HepG2 (cell line): ENCODE measurements around the gene SDC4. TPM values are rescaled to one million over a fixed set of nuclear protein-coding genes. Genes with fewer than 3 reads are reported as not detected.
A peak's percentile ranks its signal among the peaks of the same experiment; 100 is the strongest.

ENCODE experiments used
- CEBPG ChIP-seq: IDR thresholded peaks from 2 replicates; pipeline ENCODE4 v1.6.1; 2016
- FOXK1 ChIP-seq: sonication (generic); formaldehyde crosslinking; IDR thresholded peaks from 2 replicates; pipeline ENCODE4 v1.4.0; 2020; ENCODE audit warnings: low read depth, missing genetic modification reagents, borderline replicate concordance
- FOXP1 ChIP-seq, 2 experiments: fragments of 450-650 bp in 1 of 2; IDR thresholded peaks; 2 replicates each; pipeline ENCODE4 v1.6.1; 2017 to 2018; ENCODE audit warnings: antibody characterized with exemption in 1 of 2
- GATAD1 ChIP-seq: IDR thresholded peaks from 2 replicates; pipeline ENCODE4 v1.6.1; 2016; ENCODE audit warnings: missing genetic modification reagents, missing compliant biosample characterization
- KDM3A ChIP-seq: IDR thresholded peaks from 2 replicates; pipeline ENCODE4 v1.6.1; 2018; ENCODE audit warnings: low read depth, missing compliant biosample characterization
- TGIF2 ChIP-seq: IDR thresholded peaks from 2 replicates; pipeline ENCODE4 v1.6.1; 2016; ENCODE audit warnings: control low read depth, missing compliant biosample characterization
- ZC3H13 ChIP-seq: sonication (generic); formaldehyde crosslinking; IDR thresholded peaks from 2 replicates; pipeline ENCODE4 v1.8.1; 2023; ENCODE audit warnings: mild to moderate bottlenecking, missing genetic modification reagents, moderate library complexity
- ZNF331 ChIP-seq: sonication (generic); formaldehyde crosslinking; IDR thresholded peaks from 2 replicates; pipeline ENCODE4 v1.4.0; 2020; ENCODE audit warnings: missing genetic modification reagents
- ZNF792 ChIP-seq: IDR thresholded peaks from 2 replicates; pipeline ENCODE4 v1.6.1; 2016
- polyA plus RNA-seq, 8 experiments: library from polyadenylated mRNA; depleted of rRNA in 3 of 8; stranded (reverse) in 7 of 8; unstranded in 1 of 8; fragments of >200 nt; fragmentation: Illumina TruSeq in 4 of 8; extraction: Trizol in 4 of 8; gene quantifications; 2 replicates each; pipeline versions ENCODE4 v1.2.1 to v1.2.3, GENCODE V29; 2011 to 2016; ENCODE audit warnings: low read depth in 4 of 8, missing spikeins in 1 of 8, mixed read lengths in 1 of 8; ENCODE audit not compliant: insufficient read depth in 1 of 8
- total RNA-seq, 5 experiments: library from RNA; depleted of rRNA; stranded (reverse); fragments of >200 nt; fragmentation: Illumina TruSeq; extraction: Trizol; gene quantifications; 2 replicates each; pipeline ENCODE4 v1.2.3, GENCODE V29; 2016; ENCODE audit warnings: low read depth in 1 of 5
- TF ChIP-seq, protein P1 (sequence below): sonication (generic); formaldehyde crosslinking; IDR thresholded peaks from 2 replicates; pipeline ENCODE4 v1.4.0; 2020; ENCODE audit warnings: missing genetic modification reagents, mild to moderate bottlenecking, borderline replicate concordance
- TF ChIP-seq, protein P2 (sequence below): sonication (generic); formaldehyde crosslinking; IDR thresholded peaks from 2 replicates; pipeline ENCODE4 v1.9.0; 2021; ENCODE audit warnings: missing genetic modification reagents, mild to moderate bottlenecking, borderline replicate concordance
- TF ChIP-seq, protein P3 (sequence below): IDR thresholded peaks from 2 replicates; pipeline ENCODE4 v1.6.1; 2016
- TF ChIP-seq, protein P4 (sequence below): sonication (generic); formaldehyde crosslinking; conservative IDR thresholded peaks from 2 replicates; pipeline ENCODE4 v1.8.1; 2023; ENCODE audit warnings: missing genetic modification reagents
- TF ChIP-seq, protein P5 (sequence below): sonication (generic); formaldehyde crosslinking; IDR thresholded peaks from 2 replicates; pipeline ENCODE4 v1.5.1; 2020; ENCODE audit warnings: missing genetic modification reagents, mild to moderate bottlenecking, borderline replicate concordance
- TF ChIP-seq, protein P6 (sequence below): sonication (generic); formaldehyde crosslinking; conservative IDR thresholded peaks from 2 replicates; pipeline ENCODE4 v1.4.0; 2020; ENCODE audit warnings: mild to moderate bottlenecking, missing genetic modification reagents, moderate library complexity

The SDC4 gene
- total and polyA plus RNA-seq, 2 of the 13 experiments (the other 11 are each of a cell fraction or from before 2014, with no cell fraction given) = 49.0 to 65.1 TPM

DNA sequence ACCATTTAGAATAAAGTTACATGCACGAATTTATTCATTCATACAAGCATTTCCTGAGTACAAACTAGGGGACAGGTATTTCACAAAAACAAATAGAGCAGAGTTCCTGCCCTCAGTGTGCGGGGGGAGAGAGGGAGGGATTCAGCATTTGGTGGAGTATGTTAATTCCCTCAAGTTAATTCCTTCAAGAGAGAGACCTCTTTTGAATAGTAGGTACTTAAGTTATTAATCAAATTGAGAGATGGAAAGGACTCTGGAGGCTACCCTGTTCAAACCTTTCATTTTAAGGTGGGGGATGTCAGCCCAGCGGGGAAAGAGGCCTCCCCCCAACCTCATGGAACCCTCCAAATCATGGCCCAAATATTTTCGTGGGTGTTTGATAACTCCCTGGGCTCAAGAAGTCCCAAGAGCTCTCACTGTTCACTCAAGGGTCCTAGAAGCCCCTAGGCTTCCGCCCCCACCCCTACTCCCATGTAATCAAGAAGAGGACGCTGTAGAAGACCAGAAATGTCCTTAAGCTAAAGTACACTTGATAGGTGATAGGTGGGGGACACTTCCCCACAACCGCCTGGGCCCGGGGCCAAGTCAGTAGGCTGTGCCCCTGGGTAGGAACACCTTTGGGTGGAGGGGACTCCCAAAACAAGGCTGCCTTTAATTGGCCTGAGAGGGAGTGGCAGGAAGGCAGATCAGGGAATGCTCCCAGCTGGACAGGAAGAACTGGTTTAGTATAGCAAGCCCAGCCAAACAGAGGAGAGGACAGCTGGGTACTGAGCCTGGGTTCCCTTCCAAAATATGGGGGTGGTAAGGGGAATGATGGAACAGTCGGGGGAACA, 2.9 kb downstream of the SDC4 start (continued):
- TF ChIP-seq, protein P1, sequence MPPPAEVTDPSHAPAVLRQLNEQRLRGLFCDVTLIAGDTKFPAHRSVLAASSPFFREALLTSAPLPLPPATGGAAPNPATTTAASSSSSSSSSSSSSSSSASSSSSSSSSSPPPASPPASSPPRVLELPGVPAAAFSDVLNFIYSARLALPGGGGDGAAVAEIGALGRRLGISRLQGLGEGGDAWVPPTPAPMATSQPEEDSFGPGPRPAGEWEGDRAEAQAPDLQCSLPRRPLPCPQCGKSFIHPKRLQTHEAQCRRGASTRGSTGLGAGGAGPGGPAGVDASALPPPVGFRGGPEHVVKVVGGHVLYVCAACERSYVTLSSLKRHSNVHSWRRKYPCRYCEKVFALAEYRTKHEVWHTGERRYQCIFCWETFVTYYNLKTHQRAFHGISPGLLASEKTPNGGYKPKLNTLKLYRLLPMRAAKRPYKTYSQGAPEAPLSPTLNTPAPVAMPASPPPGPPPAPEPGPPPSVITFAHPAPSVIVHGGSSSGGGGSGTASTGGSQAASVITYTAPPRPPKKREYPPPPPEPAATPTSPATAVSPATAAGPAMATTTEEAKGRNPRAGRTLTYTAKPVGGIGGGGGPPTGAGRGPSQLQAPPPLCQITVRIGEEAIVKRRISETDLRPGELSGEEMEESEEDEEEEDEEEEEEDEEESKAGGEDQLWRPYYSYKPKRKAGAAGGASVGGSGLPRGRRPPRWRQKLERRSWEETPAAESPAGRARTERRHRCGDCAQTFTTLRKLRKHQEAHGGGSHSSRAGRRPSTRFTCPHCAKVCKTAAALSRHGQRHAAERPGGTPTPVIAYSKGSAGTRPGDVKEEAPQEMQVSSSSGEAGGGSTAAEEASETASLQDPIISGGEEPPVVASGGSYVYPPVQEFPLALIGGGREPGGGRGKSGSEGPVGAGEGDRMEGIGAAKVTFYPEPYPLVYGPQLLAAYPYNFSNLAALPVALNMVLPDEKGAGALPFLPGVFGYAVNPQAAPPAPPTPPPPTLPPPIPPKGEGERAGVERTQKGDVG (CRISPR knock-in tag) = no peak
- TF ChIP-seq FOXK1 (CRISPR knock-in tag) (peak; percentile 32; the same call in 1 of the 2 replicates), CEBPG (peak; percentile 75), ZNF792 (CRISPR knock-in tag) (peak; percentile 64; the same call in 1 of the 2 replicates), FOXP1 (IDR thresholded peaks at IDR 0.05) (no peak), FOXP1 (CRISPR knock-in tag; IDR thresholded peaks at IDR 0.05) (peak; percentile 43; the same call in 1 of the 2 replicates), ZNF331 (CRISPR knock-in tag) (no peak), KDM3A (CRISPR knock-in tag) (no peak), TGIF2 (0 out of 2 replicates have a peak, but pooled peaks have one; percentile 31), GATAD1 (CRISPR knock-in tag) (no peak), ZC3H13 (CRISPR knock-in tag) (no peak)
- TF ChIP-seq, protein P2, sequence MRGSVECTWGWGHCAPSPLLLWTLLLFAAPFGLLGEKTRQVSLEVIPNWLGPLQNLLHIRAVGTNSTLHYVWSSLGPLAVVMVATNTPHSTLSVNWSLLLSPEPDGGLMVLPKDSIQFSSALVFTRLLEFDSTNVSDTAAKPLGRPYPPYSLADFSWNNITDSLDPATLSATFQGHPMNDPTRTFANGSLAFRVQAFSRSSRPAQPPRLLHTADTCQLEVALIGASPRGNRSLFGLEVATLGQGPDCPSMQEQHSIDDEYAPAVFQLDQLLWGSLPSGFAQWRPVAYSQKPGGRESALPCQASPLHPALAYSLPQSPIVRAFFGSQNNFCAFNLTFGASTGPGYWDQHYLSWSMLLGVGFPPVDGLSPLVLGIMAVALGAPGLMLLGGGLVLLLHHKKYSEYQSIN = no peak
- TF ChIP-seq, protein P3, sequence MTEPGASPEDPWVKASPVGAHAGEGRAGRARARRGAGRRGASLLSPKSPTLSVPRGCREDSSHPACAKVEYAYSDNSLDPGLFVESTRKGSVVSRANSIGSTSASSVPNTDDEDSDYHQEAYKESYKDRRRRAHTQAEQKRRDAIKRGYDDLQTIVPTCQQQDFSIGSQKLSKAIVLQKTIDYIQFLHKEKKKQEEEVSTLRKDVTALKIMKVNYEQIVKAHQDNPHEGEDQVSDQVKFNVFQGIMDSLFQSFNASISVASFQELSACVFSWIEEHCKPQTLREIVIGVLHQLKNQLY = peak; percentile 27; the same call in 1 of the 2 replicates
- TF ChIP-seq, protein P4, sequence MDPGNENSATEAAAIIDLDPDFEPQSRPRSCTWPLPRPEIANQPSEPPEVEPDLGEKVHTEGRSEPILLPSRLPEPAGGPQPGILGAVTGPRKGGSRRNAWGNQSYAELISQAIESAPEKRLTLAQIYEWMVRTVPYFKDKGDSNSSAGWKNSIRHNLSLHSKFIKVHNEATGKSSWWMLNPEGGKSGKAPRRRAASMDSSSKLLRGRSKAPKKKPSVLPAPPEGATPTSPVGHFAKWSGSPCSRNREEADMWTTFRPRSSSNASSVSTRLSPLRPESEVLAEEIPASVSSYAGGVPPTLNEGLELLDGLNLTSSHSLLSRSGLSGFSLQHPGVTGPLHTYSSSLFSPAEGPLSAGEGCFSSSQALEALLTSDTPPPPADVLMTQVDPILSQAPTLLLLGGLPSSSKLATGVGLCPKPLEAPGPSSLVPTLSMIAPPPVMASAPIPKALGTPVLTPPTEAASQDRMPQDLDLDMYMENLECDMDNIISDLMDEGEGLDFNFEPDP (CRISPR knock-in tag) = 0 out of 2 replicates have a peak, but pooled peaks have one; percentile 84
- TF ChIP-seq, protein P5, sequence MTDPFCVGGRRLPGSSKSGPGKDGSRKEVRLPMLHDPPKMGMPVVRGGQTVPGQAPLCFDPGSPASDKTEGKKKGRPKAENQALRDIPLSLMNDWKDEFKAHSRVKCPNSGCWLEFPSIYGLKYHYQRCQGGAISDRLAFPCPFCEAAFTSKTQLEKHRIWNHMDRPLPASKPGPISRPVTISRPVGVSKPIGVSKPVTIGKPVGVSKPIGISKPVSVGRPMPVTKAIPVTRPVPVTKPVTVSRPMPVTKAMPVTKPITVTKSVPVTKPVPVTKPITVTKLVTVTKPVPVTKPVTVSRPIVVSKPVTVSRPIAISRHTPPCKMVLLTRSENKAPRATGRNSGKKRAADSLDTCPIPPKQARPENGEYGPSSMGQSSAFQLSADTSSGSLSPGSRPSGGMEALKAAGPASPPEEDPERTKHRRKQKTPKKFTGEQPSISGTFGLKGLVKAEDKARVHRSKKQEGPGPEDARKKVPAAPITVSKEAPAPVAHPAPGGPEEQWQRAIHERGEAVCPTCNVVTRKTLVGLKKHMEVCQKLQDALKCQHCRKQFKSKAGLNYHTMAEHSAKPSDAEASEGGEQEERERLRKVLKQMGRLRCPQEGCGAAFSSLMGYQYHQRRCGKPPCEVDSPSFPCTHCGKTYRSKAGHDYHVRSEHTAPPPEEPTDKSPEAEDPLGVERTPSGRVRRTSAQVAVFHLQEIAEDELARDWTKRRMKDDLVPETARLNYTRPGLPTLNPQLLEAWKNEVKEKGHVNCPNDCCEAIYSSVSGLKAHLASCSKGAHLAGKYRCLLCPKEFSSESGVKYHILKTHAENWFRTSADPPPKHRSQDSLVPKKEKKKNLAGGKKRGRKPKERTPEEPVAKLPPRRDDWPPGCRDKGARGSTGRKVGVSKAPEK (CRISPR knock-in tag) = no peak
- TF ChIP-seq, protein P6, sequence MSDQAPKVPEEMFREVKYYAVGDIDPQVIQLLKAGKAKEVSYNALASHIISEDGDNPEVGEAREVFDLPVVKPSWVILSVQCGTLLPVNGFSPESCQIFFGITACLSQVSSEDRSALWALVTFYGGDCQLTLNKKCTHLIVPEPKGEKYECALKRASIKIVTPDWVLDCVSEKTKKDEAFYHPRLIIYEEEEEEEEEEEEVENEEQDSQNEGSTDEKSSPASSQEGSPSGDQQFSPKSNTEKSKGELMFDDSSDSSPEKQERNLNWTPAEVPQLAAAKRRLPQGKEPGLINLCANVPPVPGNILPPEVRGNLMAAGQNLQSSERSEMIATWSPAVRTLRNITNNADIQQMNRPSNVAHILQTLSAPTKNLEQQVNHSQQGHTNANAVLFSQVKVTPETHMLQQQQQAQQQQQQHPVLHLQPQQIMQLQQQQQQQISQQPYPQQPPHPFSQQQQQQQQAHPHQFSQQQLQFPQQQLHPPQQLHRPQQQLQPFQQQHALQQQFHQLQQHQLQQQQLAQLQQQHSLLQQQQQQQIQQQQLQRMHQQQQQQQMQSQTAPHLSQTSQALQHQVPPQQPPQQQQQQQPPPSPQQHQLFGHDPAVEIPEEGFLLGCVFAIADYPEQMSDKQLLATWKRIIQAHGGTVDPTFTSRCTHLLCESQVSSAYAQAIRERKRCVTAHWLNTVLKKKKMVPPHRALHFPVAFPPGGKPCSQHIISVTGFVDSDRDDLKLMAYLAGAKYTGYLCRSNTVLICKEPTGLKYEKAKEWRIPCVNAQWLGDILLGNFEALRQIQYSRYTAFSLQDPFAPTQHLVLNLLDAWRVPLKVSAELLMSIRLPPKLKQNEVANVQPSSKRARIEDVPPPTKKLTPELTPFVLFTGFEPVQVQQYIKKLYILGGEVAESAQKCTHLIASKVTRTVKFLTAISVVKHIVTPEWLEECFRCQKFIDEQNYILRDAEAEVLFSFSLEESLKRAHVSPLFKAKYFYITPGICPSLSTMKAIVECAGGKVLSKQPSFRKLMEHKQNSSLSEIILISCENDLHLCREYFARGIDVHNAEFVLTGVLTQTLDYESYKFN = peak; percentile 55
